Ovary (tissue), 9 donors: ENCODE measurements around the gene POLR3K. TPM values are rescaled to one million over a fixed set of nuclear protein-coding genes. Genes with fewer than 3 reads are reported as not detected.

ENCODE experiments used
- DNase-seq, 5 donors: peaks; one replicate each; pipeline ENCODE4 v3.0.0-alpha.2; 2019 to 2020
- H3K27ac ChIP-seq, 2 donors: fragments of 200-600 bp; one replicate each; pipeline versions ENCODE4 v1.5.1 to v1.8.0; 2019 to 2022
- H3K27me3 ChIP-seq: fragments of 200-600 bp; one replicate; pipeline ENCODE4 v1.8.0; 2022
- H3K36me3 ChIP-seq: fragments of 200-600 bp; sonication (generic); one replicate; pipeline ENCODE4 v1.5.1; 2019
- H3K4me1 ChIP-seq: one replicate; pipeline ENCODE4 v1.8.1; 2013; ENCODE audit warnings: mild to moderate bottlenecking, moderate library complexity; ENCODE audit not compliant: insufficient read depth
- H3K4me3 ChIP-seq: fragments of 200-600 bp; sonication (generic); one replicate; pipeline ENCODE4 v1.5.1; 2017
- H3K9me3 ChIP-seq, 2 donors: fragments of 200-600 bp in 1 of 2; sonication (generic) in 1 of 2; one replicate each; pipeline versions ENCODE4 v1.5.1 to v1.8.1; 2013 to 2019; ENCODE audit warnings: mild to moderate bottlenecking in 1 of 2, moderate library complexity in 1 of 2
- EP300 ChIP-seq: sonication (generic); formaldehyde crosslinking; IDR thresholded peaks from one replicate; pipeline ENCODE4 v1.6.1; 2017; ENCODE audit warnings: antibody characterized with exemption
- POLR2A ChIP-seq: fragments of 450-650 bp; IDR thresholded peaks from one replicate; pipeline ENCODE4 v1.6.1; 2017; ENCODE audit warnings: antibody characterized with exemption, mild to moderate bottlenecking, moderate library complexity
- WGBS, 3 donors: extraction: QIAGEN DNeasy Blood & Tissue Kit in 1 of 3; methylation state at CpG; one replicate each; pipeline versions ENCODE4 v1.1.5 to v1.1.7; 2013 to 2017; 5-methylcytosine and 5-hydroxymethylcytosine counted together
- intact Hi-C, 4 donors: fragments of 100-400 bp; cut with DNase I; formaldehyde crosslinking; loops; one replicate each; pipeline versions ENCODE4 v1.11.0 to v1.15.1; 2022 to 2023
- polyA plus RNA-seq, 2 donors: library from polyadenylated mRNA; stranded (reverse); fragments of 200-250 nt in 1 of 2; fragments of 350-450 nt in 1 of 2; fragmentation: Illumina TruSeq in 1 of 2; extraction: RNeasy Lipid Tissue Mini Kit (QIAGEN cat#74804) in 1 of 2; gene quantifications; one replicate each; pipeline ENCODE4 v1.2.3, GENCODE V29; 2013 to 2014
- total RNA-seq, 7 donors: library from RNA; depleted of rRNA in 2 of 7; stranded (reverse); fragments of >200 nt in 2 of 7; fragmentation: NEBNext Ultra II Directional in 3 of 7; extraction: Animal tissue kit (Norgen Biotek cat#: 25700) in 3 of 7; gene quantifications; one replicate each; pipeline versions ENCODE4 v1.1.0 to v1.2.4, GENCODE V29; 2016 to 2023
- TF ChIP-seq, protein P1 (sequence below), 3 donors: fragments of 450-650 bp in 2 of 3; fragments of 200-600 bp in 1 of 3; IDR thresholded peaks; one replicate each; pipeline versions ENCODE4 v1.5.1 to v1.8.0; 2016 to 2022; ENCODE audit warnings: antibody characterized with exemption in 3 of 3, mild to moderate bottlenecking in 1 of 3
- donor health status: DM: no; HTN: no; CAD: no; lungs with moderate emphysema.
- donor health status: DM: no; HTN: no; CAD: no.
- donor health status: Bipolar disorder and iron deficiency.
- donor health status: DM: yes; HTN: yes; CAD: no.
- donor health status: DM: no; HTN: no; CAD: no.
- donor health status: DM: yes; HTN: yes; CAD: no.

Gene POLR3K
- total and polyA plus RNA-seq, 9 donors, result 3.7 to 11.9 (median 9.9) TPM

DNA sequence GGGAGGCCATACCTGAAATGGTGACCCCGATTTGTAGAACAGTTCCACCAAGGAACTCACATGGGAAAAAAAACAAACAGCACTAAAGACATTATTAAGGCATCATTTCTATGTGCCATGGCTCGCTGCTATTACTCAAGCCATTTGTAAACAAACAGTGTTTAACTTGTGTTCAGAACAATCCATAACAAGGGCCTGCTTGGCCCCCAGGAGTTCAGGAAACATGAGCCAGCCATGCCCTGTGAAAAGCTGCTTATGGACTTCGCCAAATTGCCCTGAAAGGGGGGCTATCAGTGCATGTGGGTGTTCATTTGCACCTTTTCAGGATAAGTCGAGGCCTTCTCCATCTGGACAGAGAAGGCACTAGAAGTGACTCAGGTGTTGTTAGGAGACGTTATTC, 8.0 kb downstream of the POLR3K start:
- intact Hi-C loops, result no loop called here
- Histone ChIP-seq H3K27me3 (no peaks in the 10 kb centered on the region), H3K4me1 (no peaks in the 10 kb centered on the region), H3K36me3 (no peaks in the 10 kb centered on the region), H3K9me3 (no peaks in the 10 kb centered on the region), H3K27ac (no peak overlapping the region), H3K4me3 (no peak overlapping the region)
- 88 to 93% (median 93%) methylated on average over 5 of the region's 5 CpGs for WGBS, 3 donors
- TF ChIP-seq, protein P1, sequence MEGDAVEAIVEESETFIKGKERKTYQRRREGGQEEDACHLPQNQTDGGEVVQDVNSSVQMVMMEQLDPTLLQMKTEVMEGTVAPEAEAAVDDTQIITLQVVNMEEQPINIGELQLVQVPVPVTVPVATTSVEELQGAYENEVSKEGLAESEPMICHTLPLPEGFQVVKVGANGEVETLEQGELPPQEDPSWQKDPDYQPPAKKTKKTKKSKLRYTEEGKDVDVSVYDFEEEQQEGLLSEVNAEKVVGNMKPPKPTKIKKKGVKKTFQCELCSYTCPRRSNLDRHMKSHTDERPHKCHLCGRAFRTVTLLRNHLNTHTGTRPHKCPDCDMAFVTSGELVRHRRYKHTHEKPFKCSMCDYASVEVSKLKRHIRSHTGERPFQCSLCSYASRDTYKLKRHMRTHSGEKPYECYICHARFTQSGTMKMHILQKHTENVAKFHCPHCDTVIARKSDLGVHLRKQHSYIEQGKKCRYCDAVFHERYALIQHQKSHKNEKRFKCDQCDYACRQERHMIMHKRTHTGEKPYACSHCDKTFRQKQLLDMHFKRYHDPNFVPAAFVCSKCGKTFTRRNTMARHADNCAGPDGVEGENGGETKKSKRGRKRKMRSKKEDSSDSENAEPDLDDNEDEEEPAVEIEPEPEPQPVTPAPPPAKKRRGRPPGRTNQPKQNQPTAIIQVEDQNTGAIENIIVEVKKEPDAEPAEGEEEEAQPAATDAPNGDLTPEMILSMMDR (IDR thresholded peaks at IDR 0.05), result no peak
- no peak for TF ChIP-seq POLR2A
- no peak for TF ChIP-seq EP300
- no peak for DNase-seq

GRCh38 chr16:44655-45054, 8.8 kb downstream of the POLR3K start:
- no peaks in the 10 kb centered on the region for H3K36me3 ChIP-seq
- intact Hi-C loops, result no loop called here
- H3K4me1 ChIP-seq, result no peaks in the 10 kb centered on the region
- no peak for TF ChIP-seq POLR2A
- TF ChIP-seq, protein P1 (IDR thresholded peaks at IDR 0.05), result no peak
- TF ChIP-seq EP300, result no peak
- H3K9me3 ChIP-seq, result no peaks in the 10 kb centered on the region
- DNase-seq, result peak in 1 of 5 donors; percentile 4
- H3K27me3 ChIP-seq, result no peaks in the 10 kb centered on the region
- H3K4me3 ChIP-seq, result no peak overlapping the region
- WGBS, 3 donors, result 89 to 92% (median 89%) methylated on average over 8 of the region's 8 CpGs
- no peak overlapping the region for H3K27ac ChIP-seq

GRCh38 chr16:43294-43693, 10.1 kb downstream of the POLR3K start:
- no peaks in the 10 kb centered on the region for H3K9me3 ChIP-seq
- no peaks in the 10 kb centered on the region for H3K4me1 ChIP-seq
- H3K36me3 ChIP-seq, result no peaks in the 10 kb centered on the region
- intact Hi-C loops, result no loop called here
- TF ChIP-seq, protein P1 (IDR thresholded peaks at IDR 0.05), result no peak
- TF ChIP-seq POLR2A (no peak), EP300 (no peak)
- H3K27ac ChIP-seq, result no peak overlapping the region
- no peak overlapping the region for H3K4me3 ChIP-seq
- WGBS, 3 donors, result 58 to 68% (median 62%) methylated on average over 5 of the region's 5 CpGs
- no peak for DNase-seq
- H3K27me3 ChIP-seq, result no peaks in the 10 kb centered on the region

DNA sequence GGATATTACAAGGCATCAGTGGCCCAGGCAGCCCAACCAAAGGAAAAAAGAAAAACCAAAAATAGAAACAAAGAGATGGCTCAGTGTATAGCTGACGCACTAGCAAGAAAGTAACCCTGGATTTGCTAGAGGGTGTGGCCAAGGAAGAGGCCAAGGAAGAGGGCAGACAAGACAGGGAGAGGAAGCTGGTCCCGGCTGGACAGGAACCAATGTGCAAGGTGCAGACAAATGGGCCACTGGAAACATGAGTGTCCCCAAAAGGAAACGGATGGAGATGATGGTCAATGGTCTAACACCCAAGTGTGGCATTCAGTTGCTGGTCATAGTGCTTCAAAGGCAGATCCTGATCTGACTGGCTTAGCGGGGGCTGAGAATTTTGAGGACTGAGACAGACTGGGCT, 10.7 kb downstream of the POLR3K start:
- no peak overlapping the region for H3K4me3 ChIP-seq
- H3K27ac ChIP-seq, result no peak overlapping the region
- DNase-seq, result peak in 1 of 5 donors; percentile 3
- no peak for TF ChIP-seq POLR2A
- TF ChIP-seq, protein P1 (IDR thresholded peaks at IDR 0.05), result no peak
- no peak for TF ChIP-seq EP300
- intact Hi-C loops, result no loop called here
- H3K4me1 ChIP-seq, result no peaks in the 10 kb centered on the region
- no peaks in the 10 kb centered on the region for H3K27me3 ChIP-seq
- no peaks in the 10 kb centered on the region for H3K36me3 ChIP-seq
- no peaks in the 10 kb centered on the region for H3K9me3 ChIP-seq
- WGBS, 3 donors, result 85 to 96% (median 95%) methylated on average over 4 of the region's 4 CpGs
